ENCODE data around the gene FXYD2. TPM values are rescaled to one million over a fixed set of nuclear protein-coding genes. Genes with fewer than 3 reads are reported as not detected.

The FXYD2 gene
- total and polyA plus RNA-seq, 3 experiments from 2014 or later = 5.4 to 67.9 (median 8.0) TPM

DNA sequence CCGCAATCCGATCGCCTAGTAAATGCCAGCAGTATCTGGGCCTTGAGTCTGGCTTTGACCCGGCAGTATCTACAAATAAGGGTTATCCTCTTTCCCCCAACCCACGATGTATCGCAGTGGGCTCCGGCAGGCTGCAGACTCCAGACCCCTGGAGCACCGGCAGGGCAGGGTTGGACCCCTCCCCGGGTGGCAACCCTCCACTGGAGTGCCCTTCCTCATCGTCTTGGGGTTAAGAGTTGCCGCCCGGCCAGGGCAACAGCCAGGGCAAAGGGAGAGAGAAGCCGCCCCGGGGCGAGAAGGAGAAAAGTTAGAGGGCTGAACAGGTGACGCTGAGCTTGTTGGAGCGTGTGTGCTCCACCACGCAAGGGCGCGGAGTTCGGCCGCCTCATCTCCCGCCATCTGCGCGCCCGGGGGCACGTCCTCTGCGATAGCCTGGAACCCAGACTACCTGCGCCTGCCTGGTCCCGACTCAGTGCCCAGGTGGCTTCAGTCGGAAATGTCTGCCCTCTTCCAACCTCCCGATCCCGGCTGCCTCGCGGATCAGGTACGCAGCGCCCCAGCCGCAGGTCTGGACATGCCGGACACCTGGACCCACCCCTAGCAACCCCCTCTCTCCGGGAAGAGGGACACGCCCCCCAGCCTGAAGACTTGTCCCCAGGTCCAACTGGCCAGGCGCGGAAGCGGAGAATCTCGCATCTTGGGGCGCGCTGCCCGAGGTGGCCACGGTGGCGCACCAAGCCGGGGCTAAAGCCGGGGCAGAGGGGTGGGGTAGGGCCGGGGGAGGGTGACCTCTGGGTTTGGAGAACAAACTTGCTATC lies 28.7 kb downstream of the FXYD2 start:
- Mint-ChIP-seq H3K4me1 (peaks cover 0 to 22% (median 14%) of the 10 kb centered on the region in 3 donors), H3K27me3 (peaks cover 59 to 62% of the 10 kb centered on the region in 2 donors), H3K4me3 (peak overlapping the region; percentile 21 to 88 (median 65)), H3K36me3 (no peaks in the 10 kb centered on the region), H3K9me3 (no peaks in the 10 kb centered on the region), H3K27ac (peak overlapping the region in 1 of 8 donors; percentile 21)
- Histone ChIP-seq H3K27me3 (ENCODE audit: insufficient read depth, low read length, poor library complexity, severe bottlenecking) (peaks cover 42% of the 10 kb centered on the region), H3K36me3 (ENCODE audit: insufficient read depth, low read length) (no peaks in the 10 kb centered on the region), H3K4me3 (ENCODE audit: low read length) (peak overlapping the region; percentile 12), H3K27ac (ENCODE audit: low read depth, low read length) (no peak overlapping the region), H3K4me1 (ENCODE audit: insufficient read depth, low read length) (peaks cover 18% of the 10 kb centered on the region), H3K9me3 (ENCODE audit: low read length) (no peaks in the 10 kb centered on the region)
- DNase-seq = no peak
- ChIA-PET CTCF (no interaction called here), POLR2A (no interaction called here)

DNA sequence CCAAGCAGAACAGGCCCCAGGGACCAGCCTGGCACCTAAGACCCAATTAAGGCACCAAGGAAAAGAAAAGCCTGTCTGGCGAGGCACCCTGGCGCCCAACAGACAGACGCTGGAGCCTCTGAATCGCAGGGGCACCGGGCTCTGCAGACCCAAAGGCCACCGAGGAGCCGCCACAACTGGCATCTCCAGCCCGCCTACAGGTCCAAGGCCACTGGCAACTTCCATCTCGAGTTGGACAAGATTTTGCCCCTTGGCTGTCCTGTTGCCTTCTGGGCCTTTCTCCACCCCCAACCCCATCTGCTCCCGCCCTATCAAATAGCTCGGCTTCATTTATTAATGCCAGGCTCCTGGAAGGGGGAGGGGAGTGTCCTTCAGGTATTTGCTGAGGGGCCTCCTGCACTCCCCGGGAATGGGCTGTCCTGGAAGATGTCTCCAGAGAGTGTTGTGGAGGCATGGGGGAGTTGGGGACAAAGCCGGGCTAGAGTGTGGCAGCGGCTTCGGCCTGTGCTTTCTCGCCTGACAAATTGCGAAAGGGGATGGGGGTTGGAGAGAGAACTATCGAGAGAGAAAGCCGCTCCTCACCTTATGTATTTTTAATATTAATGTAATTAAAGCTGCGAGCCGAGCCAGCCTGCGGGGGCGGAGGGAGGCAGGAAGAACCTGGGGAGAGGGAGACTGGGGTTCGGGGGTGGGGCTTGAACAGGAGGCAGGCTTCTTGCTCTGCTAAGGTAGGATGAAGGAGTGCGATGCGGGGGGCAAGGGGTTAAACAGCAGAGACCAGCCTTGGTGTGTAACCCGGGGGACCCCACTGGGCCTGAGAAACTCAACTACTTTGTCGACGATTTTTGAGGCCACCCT lies 29.5 kb downstream of the FXYD2 start:
- H3K27me3 Mint-ChIP-seq = peaks cover 59 to 70% of the 10 kb centered on the region in 2 donors
- Histone ChIP-seq H3K4me3 (ENCODE audit: low read length) (no peak overlapping the region), H3K27me3 (ENCODE audit: insufficient read depth, low read length, poor library complexity, severe bottlenecking) (peaks cover 42% of the 10 kb centered on the region), H3K4me1 (ENCODE audit: insufficient read depth, low read length) (peaks cover 18% of the 10 kb centered on the region), H3K27ac (ENCODE audit: low read depth, low read length) (no peak overlapping the region), H3K36me3 (ENCODE audit: insufficient read depth, low read length) (no peaks in the 10 kb centered on the region), H3K9me3 (ENCODE audit: low read length) (no peaks in the 10 kb centered on the region)
- H3K9me3 Mint-ChIP-seq = no peaks in the 10 kb centered on the region
- no peaks in the 10 kb centered on the region for H3K36me3 Mint-ChIP-seq
- peak overlapping the region in 6 of 7 donors; percentile 21 to 76 (median 56) for H3K4me3 Mint-ChIP-seq
- POLR2A ChIA-PET = no interaction called here
- peaks cover 0 to 22% (median 14%) of the 10 kb centered on the region in 3 donors for H3K4me1 Mint-ChIP-seq
- no peak for DNase-seq
- H3K27ac Mint-ChIP-seq = peak overlapping the region in 1 of 8 donors; percentile 90
- CTCF ChIA-PET = no interaction called here

DNA sequence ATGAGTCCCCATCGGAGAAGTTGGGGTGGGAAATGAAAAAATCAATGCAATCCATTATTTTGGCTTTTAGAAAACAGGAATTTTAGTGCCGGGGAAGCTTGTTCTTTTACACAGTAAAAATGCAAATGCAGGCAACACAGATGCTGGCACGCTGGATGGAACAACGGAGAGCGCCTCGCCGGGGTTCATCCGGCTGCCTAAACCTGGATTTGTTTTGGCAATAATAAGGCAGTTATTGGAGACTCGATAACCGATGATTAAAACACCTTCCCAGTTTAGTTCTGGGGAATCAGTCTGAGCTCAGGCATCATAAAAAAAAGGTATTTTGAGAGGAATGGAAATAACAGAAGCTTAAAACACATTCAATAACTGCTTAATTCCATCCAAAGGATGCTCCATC lies 30.4 kb downstream of the FXYD2 start:
- CTCF ChIA-PET = interaction anchor here (3.3 kb wide), 1 partner anchor 14 kb away, joined by 13 read pairs; no protein-coding TSS in a partner anchor
- POLR2A ChIA-PET = no interaction called here

DNA sequence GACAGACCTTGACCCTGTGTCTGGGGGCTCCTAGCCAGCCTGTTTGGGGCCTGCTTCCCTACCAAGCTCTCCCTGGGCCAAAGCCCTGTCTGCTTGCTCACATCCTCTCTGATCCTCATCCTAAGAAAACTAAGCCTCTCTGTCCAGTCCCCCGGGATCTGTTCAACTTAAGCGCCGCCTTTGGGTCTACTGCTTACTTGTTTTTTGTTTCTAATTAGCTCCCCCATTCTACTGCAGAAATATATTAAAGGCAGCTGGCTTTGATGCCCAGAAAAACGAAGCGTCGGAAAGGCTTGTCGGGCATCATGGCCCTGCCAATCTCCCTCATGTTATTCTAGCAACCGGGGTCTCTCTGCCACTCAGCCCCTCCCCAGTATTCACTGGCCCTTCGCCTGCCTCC lies 31.0 kb downstream of the FXYD2 start:
- peaks cover 42% of the 10 kb centered on the region for H3K27me3 ChIP-seq (ENCODE audit: insufficient read depth, low read length, poor library complexity, severe bottlenecking)
- peak overlapping the region in 1 of 8 donors; percentile 63 for H3K27ac Mint-ChIP-seq
- no peaks in the 10 kb centered on the region for H3K9me3 Mint-ChIP-seq
- ChIA-PET POLR2A (no interaction called here), CTCF (interaction anchor here (3.3 kb wide), 1 partner anchor 14 kb away, joined by 13 read pairs; no protein-coding TSS in a partner anchor)
- H3K4me1 Mint-ChIP-seq = peaks cover 0 to 22% (median 14%) of the 10 kb centered on the region in 3 donors
- DNase-seq = no peak
- no peak overlapping the region for H3K27ac ChIP-seq (ENCODE audit: low read depth, low read length)
- peaks cover 18% of the 10 kb centered on the region for H3K4me1 ChIP-seq (ENCODE audit: insufficient read depth, low read length)
- H3K27me3 Mint-ChIP-seq = peaks cover 58 to 76% of the 10 kb centered on the region in 2 donors
- H3K4me3 Mint-ChIP-seq = peak overlapping the region in 1 of 7 donors; percentile 51
- no peaks in the 10 kb centered on the region for H3K9me3 ChIP-seq (ENCODE audit: low read length)
- no peak overlapping the region for H3K4me3 ChIP-seq (ENCODE audit: low read length)
- H3K36me3 Mint-ChIP-seq = no peaks in the 10 kb centered on the region
- no peaks in the 10 kb centered on the region for H3K36me3 ChIP-seq (ENCODE audit: insufficient read depth, low read length)

More for the DNA sequence above, 30.4 kb downstream of the FXYD2 start:
- H3K36me3 Mint-ChIP-seq = no peaks in the 10 kb centered on the region
- Histone ChIP-seq H3K4me3 (ENCODE audit: low read length) (no peak overlapping the region), H3K4me1 (ENCODE audit: insufficient read depth, low read length) (peaks cover 18% of the 10 kb centered on the region), H3K27me3 (ENCODE audit: insufficient read depth, low read length, poor library complexity, severe bottlenecking) (peaks cover 42% of the 10 kb centered on the region), H3K36me3 (ENCODE audit: insufficient read depth, low read length) (no peaks in the 10 kb centered on the region), H3K9me3 (ENCODE audit: low read length) (no peaks in the 10 kb centered on the region), H3K27ac (ENCODE audit: low read depth, low read length) (no peak overlapping the region)
- H3K27me3 Mint-ChIP-seq = peaks cover 59 to 71% of the 10 kb centered on the region in 2 donors
- DNase-seq = no peak
- H3K4me1 Mint-ChIP-seq = peaks cover 0 to 22% (median 14%) of the 10 kb centered on the region in 3 donors
- no peaks in the 10 kb centered on the region for H3K9me3 Mint-ChIP-seq
- H3K4me3 Mint-ChIP-seq = no peak overlapping the region
- H3K27ac Mint-ChIP-seq = no peak overlapping the region

DNA sequence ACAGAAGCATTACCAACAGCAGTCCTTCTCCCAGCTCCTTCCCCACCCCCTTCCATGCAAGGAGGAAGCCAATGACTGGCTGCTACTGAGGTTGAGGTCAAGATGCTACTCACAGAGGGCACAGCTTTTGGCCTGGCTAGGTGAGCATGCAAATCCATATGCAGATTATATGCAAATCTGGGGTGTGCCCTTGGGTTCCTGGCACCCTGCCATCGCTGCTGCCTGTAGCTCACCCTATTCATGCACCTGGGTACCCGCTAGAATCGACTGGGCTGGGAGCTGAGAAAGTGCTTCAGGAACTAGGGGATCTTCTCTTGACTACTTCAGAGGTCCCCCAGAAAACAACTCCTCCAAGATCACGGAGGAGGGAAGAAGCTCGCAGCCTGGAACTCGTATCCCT lies 31.6 kb downstream of the FXYD2 start:
- H3K9me3 ChIP-seq (ENCODE audit: low read length) = no peaks in the 10 kb centered on the region
- DNase-seq = no peak
- H3K4me1 ChIP-seq (ENCODE audit: insufficient read depth, low read length) = peaks cover 18% of the 10 kb centered on the region
- Mint-ChIP-seq H3K4me1 (peaks cover 0 to 22% (median 14%) of the 10 kb centered on the region in 3 donors), H3K9me3 (no peaks in the 10 kb centered on the region), H3K27me3 (peaks cover 57 to 78% of the 10 kb centered on the region in 2 donors), H3K4me3 (no peak overlapping the region), H3K36me3 (no peaks in the 10 kb centered on the region), H3K27ac (peak overlapping the region in 1 of 8 donors; percentile 43)
- CTCF ChIA-PET = interaction anchor here (3.3 kb wide), 1 partner anchor 15 kb away, joined by 13 read pairs; no protein-coding TSS in a partner anchor
- no peak overlapping the region for H3K4me3 ChIP-seq (ENCODE audit: low read length)
- no peak overlapping the region for H3K27ac ChIP-seq (ENCODE audit: low read depth, low read length)
- H3K36me3 ChIP-seq (ENCODE audit: insufficient read depth, low read length) = no peaks in the 10 kb centered on the region
- peaks cover 42% of the 10 kb centered on the region for H3K27me3 ChIP-seq (ENCODE audit: insufficient read depth, low read length, poor library complexity, severe bottlenecking)
- POLR2A ChIA-PET = no interaction called here

DNA sequence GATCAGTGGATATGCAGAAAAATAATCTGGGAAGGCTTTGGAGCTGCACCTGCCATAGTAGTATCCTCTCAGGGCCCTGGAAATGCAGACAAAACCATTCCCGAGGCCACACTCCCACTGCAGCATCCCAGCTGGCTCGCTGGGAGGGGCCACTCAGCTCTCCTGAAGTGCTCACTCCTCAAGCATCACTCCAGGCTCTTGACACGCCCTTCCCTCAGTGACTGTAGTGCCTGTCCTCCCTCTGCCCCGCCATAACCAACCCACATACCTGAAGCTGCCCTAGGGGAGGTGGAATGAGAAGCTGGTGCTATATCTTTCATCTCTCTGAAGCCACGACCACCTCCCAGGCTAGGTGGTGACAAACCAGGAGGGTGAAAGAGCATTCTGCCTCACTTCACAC lies 32.3 kb downstream of the FXYD2 start:
- DNase-seq = no peak
- H3K4me1 ChIP-seq (ENCODE audit: insufficient read depth, low read length) = peaks cover 18% of the 10 kb centered on the region
- ChIA-PET POLR2A (no interaction called here), CTCF (interaction anchor here (3.3 kb wide), 1 partner anchor 16 kb away, joined by 13 read pairs; no protein-coding TSS in a partner anchor)
- no peak overlapping the region for H3K4me3 ChIP-seq (ENCODE audit: low read length)
- H3K27me3 ChIP-seq (ENCODE audit: insufficient read depth, low read length, poor library complexity, severe bottlenecking) = peaks cover 42% of the 10 kb centered on the region
- no peaks in the 10 kb centered on the region for H3K9me3 Mint-ChIP-seq
- peaks cover 0 to 17% (median 11%) of the 10 kb centered on the region in 3 donors for H3K4me1 Mint-ChIP-seq
- H3K36me3 Mint-ChIP-seq = no peaks in the 10 kb centered on the region
- no peak overlapping the region for H3K4me3 Mint-ChIP-seq
- H3K36me3 ChIP-seq (ENCODE audit: insufficient read depth, low read length) = no peaks in the 10 kb centered on the region
- no peak overlapping the region for H3K27ac Mint-ChIP-seq
- no peaks in the 10 kb centered on the region for H3K9me3 ChIP-seq (ENCODE audit: low read length)
- peaks cover 55 to 78% of the 10 kb centered on the region in 2 donors for H3K27me3 Mint-ChIP-seq
- no peak overlapping the region for H3K27ac ChIP-seq (ENCODE audit: low read depth, low read length)

DNA sequence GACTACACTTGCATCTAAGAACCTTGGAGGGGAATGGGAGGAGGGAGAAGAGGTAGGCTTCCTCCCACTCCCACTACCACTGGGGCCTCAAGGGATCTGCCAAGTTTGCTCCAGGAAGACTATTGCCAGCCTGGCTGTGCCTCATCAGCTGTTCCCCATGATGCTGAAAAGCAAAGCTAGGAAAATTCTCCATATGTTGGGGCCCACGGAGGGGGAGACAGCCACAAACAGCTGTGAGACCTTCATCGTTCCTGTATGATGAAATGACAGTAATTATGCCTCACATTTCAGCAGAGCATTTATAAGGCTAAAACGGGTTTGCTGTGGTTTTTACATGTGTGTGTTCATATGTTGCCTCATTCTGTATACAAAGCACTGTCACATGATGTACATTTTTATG lies 34.3 kb downstream of the FXYD2 start:
- Histone ChIP-seq H3K27ac (ENCODE audit: low read depth, low read length) (no peak overlapping the region), H3K36me3 (ENCODE audit: insufficient read depth, low read length) (no peaks in the 10 kb centered on the region), H3K9me3 (ENCODE audit: low read length) (no peaks in the 10 kb centered on the region), H3K27me3 (ENCODE audit: insufficient read depth, low read length, poor library complexity, severe bottlenecking) (peaks cover 29% of the 10 kb centered on the region), H3K4me3 (ENCODE audit: low read length) (no peak overlapping the region), H3K4me1 (ENCODE audit: insufficient read depth, low read length) (peaks cover 5% of the 10 kb centered on the region)
- Mint-ChIP-seq H3K27ac (no peak overlapping the region), H3K4me3 (no peak overlapping the region), H3K4me1 (peaks cover 0 to 5% (median 3%) of the 10 kb centered on the region in 3 donors), H3K9me3 (no peaks in the 10 kb centered on the region), H3K27me3 (peaks cover 55 to 89% of the 10 kb centered on the region in 2 donors), H3K36me3 (no peaks in the 10 kb centered on the region)
- ChIA-PET POLR2A (no interaction called here), CTCF (no interaction called here)
- DNase-seq = no peak

DNA sequence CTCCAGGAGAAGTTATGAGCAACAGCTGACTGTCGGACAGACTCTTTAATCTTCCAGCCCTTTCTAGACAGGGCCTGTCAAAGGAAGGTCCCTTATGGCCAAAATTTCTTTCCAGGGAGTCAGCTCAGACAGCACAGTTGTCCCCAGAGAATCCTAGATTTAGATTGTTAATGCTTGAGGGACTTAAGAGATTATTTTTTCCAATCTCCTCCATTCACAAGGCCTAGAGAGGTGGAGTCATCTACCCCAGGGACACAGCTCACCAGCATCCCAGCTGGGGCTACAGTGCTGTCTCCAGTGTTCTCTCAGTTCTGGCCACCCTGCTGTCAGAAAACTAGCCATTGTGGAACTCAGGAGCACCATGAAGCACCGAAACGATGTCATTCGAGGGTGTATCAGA lies 35.3 kb downstream of the FXYD2 start:
- ChIA-PET CTCF (no interaction called here), POLR2A (no interaction called here)

More for the DNA sequence above, 35.3 kb downstream of the FXYD2 start:
- Histone ChIP-seq H3K27me3 (ENCODE audit: insufficient read depth, low read length, poor library complexity, severe bottlenecking) (peaks cover 18% of the 10 kb centered on the region), H3K27ac (ENCODE audit: low read depth, low read length) (no peak overlapping the region), H3K4me1 (ENCODE audit: insufficient read depth, low read length) (no peaks in the 10 kb centered on the region), H3K4me3 (ENCODE audit: low read length) (no peak overlapping the region), H3K9me3 (ENCODE audit: low read length) (no peaks in the 10 kb centered on the region), H3K36me3 (ENCODE audit: insufficient read depth, low read length) (no peaks in the 10 kb centered on the region)
- Mint-ChIP-seq H3K27me3 (peaks cover 51 to 84% of the 10 kb centered on the region in 2 donors), H3K9me3 (no peaks in the 10 kb centered on the region), H3K27ac (no peak overlapping the region), H3K4me1 (no peaks in the 10 kb centered on the region), H3K4me3 (no peak overlapping the region), H3K36me3 (no peaks in the 10 kb centered on the region)
- DNase-seq = no peak

Measured in CD8-positive, alpha-beta memory T cell (primary cell).